GM12878 (cell line): ENCODE results near the gene ATP2C2.

ENCODE experiments used
- CTCF ChIP-seq, 3 experiments: IDR thresholded peaks in 2 of 3; conservative IDR thresholded peaks in 1 of 3; 2 replicates each; pipeline ENCODE4 v1.5.1; 2011; ENCODE audit warnings: low read depth in 3 of 3, low read length in 3 of 3, mild to moderate bottlenecking in 3 of 3, control low read depth in 2 of 3, moderate library complexity in 2 of 3, inconsistent platforms in 1 of 3, mixed read lengths in 1 of 3; ENCODE audit not compliant: control insufficient read depth in 2 of 3, insufficient read depth in 1 of 3; ENCODE audit errors: extremely low read depth in 1 of 3
- MTA3 ChIP-seq: IDR thresholded peaks from 2 replicates; pipeline ENCODE4 v1.6.1; 2012; ENCODE audit warnings: low read length, inconsistent platforms, borderline replicate concordance
- POLR2AphosphoS5 ChIP-seq: IDR thresholded peaks from 2 replicates; pipeline ENCODE4 v1.6.1; 2011; ENCODE audit warnings: mild to moderate bottlenecking, low read length, inconsistent platforms
- RELA ChIP-seq: fragments of 450-650 bp; IDR thresholded peaks from 2 replicates; pipeline ENCODE4 v1.8.0; 2014; ENCODE audit warnings: borderline replicate concordance; ENCODE audit not compliant: partially characterized antibody
- USF1 ChIP-seq: IDR thresholded peaks from 2 replicates; pipeline ENCODE4 v1.6.1; 2011; ENCODE audit warnings: borderline replicate concordance, low read depth, mild to moderate bottlenecking, moderate library complexity, mixed read lengths, low read length; ENCODE audit not compliant: insufficient read depth; ENCODE audit errors: extremely low read length
- YY1 ChIP-seq: IDR thresholded peaks from 2 replicates; pipeline ENCODE4 v1.6.1; 2011; ENCODE audit warnings: low read depth, mild to moderate bottlenecking, low read length
- TF ChIP-seq, protein P1 (sequence below): IDR thresholded peaks from 2 replicates; pipeline ENCODE4 v1.6.1; 2011; ENCODE audit warnings: low read depth, mild to moderate bottlenecking, low read length, moderate library complexity, borderline replicate concordance; ENCODE audit errors: extremely low read depth
- TF ChIP-seq, protein P2 (sequence below): fragments of 450-650 bp; IDR thresholded peaks from 2 replicates; pipeline ENCODE4 v1.6.1; 2017; ENCODE audit warnings: mild to moderate bottlenecking

DNA sequence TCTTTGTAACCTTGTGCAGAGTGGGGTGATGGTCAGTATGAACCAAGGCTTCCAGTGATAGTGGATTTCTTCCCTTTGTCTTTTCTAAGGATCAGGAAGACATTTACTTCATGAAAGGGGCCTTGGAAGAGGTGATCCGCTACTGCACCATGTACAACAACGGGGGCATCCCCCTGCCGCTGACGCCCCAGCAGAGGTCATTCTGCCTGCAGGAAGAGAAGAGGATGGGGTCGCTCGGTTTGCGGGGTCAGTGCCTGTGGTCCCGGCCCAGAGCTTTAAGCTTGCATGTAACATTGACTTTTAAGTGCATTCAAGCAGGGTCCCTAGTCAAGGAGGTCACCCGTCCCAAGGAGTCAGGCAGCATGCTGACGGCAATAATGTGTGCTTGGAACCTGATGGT is 80.1 kb downstream of the ATP2C2 start:
- no peak for TF ChIP-seq CTCF (IDR thresholded peaks at IDR 0.05 in 2 of 3, conservative IDR thresholded peaks at IDR 0.05 in 1 of 3; ENCODE audit: control insufficient read depth in 2 of 3, extremely low read depth in 1 of 3, insufficient read depth in 1 of 3, low read depth in 3 of 3, low read length in 3 of 3)
- no peak for TF ChIP-seq MTA3
- no peak for TF ChIP-seq YY1
- TF ChIP-seq USF1: no peak
- no peak for TF ChIP-seq RELA
- TF ChIP-seq, protein P1, sequence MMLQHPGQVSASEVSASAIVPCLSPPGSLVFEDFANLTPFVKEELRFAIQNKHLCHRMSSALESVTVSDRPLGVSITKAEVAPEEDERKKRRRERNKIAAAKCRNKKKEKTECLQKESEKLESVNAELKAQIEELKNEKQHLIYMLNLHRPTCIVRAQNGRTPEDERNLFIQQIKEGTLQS: no peak
- TF ChIP-seq POLR2AphosphoS5: no peak
- TF ChIP-seq, protein P2, sequence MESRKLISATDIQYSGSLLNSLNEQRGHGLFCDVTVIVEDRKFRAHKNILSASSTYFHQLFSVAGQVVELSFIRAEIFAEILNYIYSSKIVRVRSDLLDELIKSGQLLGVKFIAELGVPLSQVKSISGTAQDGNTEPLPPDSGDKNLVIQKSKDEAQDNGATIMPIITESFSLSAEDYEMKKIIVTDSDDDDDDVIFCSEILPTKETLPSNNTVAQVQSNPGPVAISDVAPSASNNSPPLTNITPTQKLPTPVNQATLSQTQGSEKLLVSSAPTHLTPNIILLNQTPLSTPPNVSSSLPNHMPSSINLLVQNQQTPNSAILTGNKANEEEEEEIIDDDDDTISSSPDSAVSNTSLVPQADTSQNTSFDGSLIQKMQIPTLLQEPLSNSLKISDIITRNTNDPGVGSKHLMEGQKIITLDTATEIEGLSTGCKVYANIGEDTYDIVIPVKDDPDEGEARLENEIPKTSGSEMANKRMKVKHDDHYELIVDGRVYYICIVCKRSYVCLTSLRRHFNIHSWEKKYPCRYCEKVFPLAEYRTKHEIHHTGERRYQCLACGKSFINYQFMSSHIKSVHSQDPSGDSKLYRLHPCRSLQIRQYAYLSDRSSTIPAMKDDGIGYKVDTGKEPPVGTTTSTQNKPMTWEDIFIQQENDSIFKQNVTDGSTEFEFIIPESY: no peak
